HL-60/S4 treated with phorbol 12-myristate 13-acetate at 8.2 ng/mL for 4 days and 3 days (cell line): ENCODE data around the gene FGD3.

Experiments used
- in situ Hi-C: fragments of 300-500 bp; cut with MboI; formaldehyde crosslinking; loops from 2 replicates; pipeline ENCODE4 v1.15.0; 2022; ENCODE audit warnings: low sequenced_read_pairs

FGD3 gene

DNA sequence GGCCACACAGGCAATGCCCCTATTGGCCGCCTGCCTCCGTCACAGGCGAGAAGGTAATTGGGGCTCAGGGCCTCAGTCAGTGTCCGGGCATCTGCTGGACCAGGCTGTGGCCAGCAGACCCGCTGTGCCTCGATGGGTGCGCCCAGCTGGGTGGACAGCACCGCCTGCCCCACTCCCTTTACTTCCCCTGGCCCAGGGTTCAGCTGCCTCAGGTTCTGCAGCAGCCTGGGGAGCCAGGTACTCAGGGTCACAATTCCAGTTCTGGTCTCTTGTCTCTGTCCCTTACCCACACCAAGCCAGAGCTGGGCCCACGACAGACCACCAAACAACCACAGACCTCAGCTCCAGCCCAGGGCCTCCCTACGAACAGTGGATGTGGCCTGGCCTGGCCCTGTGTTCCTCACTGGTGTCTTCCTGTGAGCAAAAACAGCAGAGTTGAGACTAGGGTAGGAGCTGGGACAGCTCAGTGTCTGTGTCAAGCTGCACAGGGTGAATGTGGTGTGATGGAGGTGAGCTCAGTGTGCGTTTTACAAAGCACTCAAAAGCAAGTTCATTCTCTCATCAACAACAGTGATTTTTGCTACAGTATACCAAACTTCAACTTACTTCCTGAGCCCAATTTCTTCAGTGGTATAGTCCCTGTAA is 77.8 kb downstream of the FGD3 start:
- in situ Hi-C loops, result no loop called here

DNA sequence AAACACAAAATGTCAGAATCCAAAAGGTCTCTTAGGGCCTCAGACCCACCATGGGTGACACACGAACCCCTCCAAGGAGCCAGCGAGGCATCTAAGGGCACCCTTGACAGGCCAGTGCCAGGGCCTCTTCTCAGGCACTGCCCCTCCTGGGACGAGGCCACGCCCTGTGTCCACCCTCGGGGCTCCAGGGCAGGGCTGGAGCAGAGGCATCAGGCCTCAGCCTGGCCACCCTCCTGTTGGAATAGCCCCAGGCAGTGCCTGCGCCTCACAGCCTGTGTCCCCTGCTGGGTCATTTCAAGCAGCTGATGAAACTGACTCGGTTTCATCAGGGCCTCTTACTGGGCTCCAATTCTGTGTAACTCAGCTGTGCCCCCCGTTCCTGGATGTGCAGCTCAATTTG is 78.4 kb downstream of the FGD3 start:
- in situ Hi-C loops, result no loop called here

DNA sequence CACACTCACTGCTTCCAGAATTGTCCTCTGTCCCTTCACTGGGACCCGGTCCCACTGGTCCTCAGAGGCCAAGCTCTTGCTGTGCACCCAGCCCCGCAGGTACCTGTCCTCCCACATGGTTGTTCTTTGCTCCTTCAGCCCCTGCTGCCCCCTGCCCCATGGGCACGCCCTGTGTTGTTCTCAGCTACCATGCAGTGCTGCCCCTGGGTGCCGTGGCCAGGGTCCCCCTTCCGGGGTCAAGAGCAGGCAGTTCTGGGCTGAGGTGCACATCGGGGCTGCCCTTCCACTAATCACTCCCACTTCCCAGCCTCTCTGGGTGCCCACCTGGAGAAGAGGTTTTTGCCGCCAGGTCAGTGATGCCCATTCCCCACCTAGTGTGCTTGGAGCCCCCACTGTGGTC is 79.3 kb downstream of the FGD3 start:
- in situ Hi-C loops, result no loop called here

DNA sequence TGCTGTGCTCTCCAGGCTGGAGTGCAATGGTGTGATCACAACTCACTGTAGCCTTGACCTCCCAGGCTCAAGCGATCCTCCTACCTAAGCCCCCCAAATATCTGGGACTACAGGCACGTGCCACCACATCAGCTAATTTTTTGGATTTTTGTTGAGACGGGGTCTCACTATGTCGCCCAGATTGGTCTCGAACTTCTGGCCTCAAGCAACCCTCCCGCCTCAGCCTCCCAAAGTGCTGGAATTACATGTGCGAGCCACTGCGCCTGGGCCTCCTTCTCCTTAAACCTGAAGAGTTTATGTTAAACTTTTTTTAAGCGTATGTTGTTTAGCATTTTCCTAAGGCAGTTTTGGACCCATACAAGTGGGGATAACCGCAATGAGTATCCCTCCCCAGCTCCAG is 80.4 kb downstream of the FGD3 start:
- in situ Hi-C loops, result no loop called here

DNA sequence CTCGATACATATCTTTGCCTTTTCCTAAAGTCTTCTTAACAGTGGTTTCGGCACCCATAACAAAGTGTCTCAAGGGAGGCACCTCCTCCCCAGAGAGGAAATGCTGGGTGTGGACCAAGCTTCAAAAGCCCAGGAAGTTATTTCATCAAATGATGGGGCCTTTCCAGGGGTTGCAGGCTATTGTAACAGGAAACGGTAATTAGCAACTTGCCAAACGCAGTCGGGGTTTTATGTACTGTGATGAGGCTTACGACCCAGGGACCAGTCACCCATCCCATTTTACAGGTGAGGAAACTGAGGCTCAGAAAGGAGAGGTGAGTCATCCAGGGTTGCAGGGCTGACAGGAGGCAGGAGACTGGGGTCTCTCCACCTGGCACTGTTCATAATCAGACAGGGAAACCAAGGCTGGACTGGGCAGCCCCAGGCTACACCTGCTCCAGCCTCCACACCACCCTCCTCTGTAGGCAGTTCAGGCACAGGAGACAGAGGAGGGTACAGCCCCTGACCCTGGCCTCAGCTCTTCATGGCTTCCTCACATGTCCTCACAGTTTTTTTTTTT is 81.2 kb downstream of the FGD3 start:
- in situ Hi-C loops, result no loop called here

DNA sequence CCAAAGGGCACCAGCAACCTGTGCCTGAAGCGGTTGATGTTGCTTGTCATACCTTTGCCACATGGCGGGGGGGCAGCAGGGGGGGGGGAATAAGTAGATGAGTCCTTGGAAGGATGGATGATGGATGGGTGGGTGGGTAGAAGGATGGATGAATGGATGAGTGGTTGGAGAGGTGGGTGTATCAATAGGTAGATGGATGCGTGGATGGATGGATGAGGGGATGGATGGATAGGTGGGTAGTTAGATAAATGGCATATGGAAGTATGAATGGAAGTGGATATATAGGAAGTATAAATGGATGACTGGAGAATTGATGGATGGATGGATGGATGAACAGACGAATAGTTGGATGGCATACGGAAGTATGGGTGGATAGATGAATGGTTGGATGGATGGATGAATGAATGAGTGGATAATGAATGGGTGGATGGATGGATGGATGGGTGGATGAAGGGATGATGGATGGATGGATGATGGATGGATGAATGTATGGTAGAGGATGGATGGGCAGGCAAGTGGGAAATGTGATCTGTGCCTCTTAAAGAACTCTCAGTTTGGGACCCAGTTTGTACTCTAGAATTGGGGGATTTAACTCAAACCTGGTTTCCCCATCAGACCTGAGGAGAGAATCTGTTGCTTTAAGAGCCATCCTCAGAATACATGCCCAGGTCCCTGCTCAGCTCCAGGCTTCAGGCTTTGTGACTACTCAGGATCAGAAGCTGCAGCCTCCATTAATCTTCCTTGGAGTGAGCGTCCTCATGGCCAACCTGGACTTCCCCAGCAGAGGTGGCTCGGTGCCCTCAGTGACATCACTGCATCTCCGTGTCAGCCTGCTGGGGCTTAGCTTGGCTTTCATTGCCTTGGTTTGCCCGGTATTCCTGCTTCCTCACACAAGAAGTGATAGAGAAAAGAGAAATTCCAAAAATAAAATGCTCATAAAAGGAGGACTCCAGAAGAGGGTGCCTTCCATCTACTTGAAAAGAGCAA is 83.6 kb downstream of the FGD3 start:
- in situ Hi-C loops, result no loop called here

DNA sequence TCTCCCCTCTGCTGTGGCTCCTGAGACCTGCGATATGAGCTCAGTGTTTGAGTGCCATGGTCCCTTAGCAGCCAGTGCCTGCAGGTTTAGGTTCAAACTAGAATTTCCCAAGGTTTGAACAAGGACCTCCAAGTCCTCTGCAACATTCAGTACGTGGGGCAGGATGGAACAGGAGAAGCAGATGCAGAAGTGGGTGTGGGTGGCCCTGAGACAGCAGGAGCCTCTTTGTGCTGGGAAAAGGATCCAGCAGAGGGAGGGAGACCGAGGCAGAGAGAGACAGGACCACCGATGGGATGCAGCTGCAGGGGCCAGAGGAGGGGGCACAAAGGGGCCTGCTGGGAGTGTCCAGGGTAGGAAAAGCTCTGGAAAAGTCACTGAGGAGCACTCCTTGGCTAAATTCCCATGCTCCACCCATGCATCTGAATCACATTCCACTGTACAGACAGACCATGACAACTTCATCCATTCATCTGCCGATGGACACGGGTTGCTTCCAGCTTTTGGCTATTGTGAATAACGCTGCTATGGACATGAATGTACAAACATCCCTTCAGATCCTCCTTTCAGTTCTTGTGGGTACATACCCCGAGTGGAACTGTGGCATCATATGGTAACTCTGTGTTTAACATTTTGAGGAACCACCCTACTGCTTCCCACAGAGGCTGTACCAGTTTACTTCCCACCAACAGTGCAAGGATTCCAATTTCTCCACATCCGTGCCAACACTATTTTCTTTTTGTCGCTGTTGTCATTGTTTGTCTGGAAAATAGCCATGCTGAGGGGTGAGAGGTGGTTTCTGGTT is 84.5 kb downstream of the FGD3 start:
- in situ Hi-C loops, result no loop called here

DNA sequence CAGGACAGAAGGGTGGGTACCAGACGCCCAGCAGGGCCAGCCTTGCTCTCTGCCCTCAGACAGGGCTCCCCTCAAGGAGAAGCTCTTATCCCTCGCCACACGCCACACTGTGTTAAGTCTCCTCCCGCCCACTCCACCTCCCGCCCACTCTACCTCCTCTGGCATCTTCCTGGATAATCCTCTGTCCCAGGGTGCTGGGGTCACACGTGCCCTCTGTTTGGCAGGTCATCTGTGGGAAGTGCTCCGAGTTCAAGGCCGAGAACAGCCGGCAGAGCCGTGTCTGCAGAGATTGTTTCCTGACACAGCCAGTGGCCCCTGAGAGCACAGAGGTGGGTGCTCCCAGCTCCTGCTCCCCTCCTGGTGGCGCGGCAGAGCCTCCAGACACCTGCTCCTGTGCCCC is 85.2 kb downstream of the FGD3 start:
- in situ Hi-C loops, result no loop called here

DNA sequence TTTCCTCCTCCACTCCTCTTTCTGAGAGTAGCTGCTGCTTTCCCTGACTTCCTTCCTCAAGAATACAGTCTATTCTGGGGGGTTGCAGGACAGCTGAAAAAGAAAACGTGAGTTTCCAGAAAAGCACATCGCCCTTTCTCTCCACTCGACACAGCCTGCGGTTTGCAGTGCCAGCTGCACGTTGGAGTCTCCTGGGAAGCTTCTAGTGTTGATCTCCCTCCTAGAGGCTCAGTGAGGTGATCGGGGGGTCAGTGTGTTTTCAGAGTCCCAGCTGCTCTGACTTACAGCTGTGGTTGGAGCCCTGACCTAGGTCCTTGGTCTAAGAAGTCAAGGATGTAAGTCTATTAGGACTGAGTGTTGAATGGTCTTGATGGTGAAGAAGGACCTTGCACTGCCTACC is 86.2 kb downstream of the FGD3 start:
- in situ Hi-C loops, result no loop called here

DNA sequence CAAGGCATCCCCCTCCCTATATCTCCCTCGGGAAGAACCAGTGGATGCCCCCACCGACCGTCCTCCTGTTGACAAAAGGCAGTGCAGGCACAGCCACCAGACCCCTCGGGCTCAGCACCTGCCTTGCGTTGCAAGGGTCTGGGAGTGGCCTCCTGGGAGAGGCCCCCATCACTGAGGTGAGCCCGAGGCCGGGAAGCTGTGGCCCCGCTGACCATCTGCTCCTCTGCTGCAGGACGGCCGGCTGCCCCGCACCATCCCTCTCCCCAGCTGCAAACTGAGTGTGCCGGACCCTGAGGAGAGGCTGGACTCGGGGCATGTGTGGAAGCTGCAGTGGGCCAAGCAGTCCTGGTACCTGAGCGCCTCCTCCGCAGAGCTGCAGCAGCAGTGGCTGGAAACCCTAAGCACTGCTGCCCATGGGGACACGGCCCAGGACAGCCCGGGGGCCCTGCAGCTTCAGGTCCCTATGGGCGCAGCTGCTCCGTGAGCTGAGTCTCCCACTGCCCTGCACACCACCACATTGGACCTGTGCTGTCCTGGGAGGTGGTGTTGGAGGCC is 87.9 kb downstream of the FGD3 start:
- in situ Hi-C loops, result no loop called here

DNA sequence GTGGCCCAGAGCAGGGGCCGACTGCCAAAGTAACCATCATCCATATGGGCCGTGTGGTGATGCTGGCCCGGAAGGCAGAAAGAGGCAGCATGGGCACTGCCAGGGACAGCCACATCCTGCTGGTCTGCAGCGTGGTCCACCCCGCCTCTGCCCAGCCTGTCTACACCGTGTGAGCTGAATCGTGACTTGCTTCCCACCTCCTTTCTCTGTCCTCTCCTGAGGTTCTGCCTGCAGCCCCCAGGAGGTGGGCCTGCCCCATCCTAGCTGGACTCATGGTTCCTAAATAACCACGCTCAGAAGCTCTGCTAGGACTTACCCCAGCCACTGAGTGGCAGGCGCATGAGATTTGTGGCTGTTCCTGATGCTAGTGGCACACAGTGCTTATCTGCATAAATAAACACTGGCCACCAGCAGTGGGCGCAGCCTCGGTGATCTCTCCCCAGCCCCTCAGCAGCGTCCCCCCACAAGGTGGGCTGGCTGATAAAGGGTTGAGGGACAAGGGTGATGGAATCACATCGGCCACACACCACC is 88.6 kb downstream of the FGD3 start:
- in situ Hi-C loops, result no loop called here

DNA sequence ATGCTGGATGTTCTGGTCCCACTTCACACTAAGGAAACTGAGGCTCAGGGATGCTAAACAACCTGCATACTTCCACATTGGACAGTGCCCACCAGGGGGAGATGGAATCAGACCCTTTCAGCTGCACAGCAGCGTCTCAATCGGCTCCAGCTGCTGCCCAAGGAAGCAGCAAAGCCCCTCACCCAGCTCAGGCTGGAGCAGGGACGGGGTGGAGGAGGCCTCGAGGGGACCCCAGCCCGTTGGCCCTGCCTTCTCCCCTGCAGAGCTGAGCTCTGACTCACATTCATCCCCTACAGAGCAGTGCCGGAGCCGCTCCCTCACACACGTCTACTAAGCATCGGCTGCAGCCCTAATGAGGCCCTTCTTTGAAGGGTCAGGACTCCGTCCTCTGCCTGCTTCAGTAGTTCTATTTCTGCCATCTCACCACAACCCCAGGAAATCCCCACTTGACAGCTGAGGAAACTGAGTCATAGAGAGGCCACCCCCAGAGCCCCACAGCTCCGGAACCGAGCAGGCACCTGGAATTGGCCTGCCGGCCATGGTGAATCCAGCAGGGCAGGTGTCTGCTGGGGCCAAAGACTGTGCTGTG is 89.7 kb downstream of the FGD3 start:
- in situ Hi-C loops, result no loop called here

DNA sequence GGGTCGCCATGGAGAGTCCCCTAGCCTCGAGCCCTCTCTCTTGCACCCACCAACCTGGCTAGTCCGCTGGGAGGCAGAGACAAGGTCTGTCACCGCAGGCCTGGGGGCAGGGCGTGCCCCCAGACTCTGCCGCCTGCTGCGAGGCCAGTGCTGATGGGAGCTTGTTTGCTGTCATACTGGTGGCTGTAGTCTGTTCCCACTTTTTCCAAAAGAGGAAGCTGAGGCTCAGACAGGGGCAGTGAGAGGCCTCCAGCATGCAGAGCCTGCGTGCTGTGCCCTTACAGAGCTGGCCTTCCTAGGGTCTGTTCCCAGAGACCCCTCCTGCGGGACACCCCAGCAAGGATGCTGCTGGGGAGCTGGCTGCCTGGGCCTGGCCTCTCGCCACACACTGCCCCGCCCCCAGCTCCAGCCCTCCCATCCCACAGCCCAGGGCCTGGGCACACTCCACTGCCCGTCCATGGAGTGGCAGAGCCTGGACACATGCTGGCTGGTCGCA is 90.2 kb downstream of the FGD3 start:
- in situ Hi-C loops, result no loop called here

DNA sequence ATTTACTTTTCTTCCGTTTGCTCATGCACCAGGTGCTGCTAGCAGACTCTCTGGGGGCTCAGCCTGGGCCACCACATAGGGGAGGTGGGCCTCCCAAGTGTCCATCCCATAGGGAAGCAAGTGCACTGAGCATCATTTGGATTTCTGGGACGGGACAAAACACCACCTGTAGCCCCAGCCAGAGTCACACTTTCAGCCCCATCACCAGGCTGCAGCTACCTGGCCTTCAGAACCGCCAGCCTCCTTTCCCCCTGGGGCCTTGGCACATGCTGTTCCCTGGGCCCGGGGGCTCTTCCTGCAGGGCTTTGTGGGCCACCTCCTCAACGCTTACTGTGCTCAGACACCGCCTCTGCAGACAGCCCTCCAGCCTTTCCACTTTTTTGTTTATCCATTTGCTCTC is 91.6 kb downstream of the FGD3 start:
- in situ Hi-C loops, result no loop called here

DNA sequence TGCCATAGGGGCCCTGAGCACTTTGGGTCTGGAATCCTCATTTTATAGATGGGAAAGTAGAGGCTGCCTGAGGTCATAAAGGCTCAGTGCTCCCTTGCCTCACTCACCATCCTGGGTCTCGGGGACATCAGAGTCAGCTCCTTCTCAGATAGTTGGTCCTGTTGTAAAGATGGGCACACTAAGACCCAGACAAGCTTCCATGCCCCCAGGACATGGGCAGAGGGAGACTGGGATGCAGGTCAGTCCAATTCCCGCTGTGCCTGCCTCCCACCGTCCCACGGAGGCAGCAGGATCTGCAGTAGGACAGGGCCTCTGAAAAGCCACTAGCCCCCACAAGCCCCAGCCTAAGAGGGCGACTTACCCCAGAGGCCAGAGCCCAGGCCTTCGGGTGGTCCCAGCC is 92.1 kb downstream of the FGD3 start:
- in situ Hi-C loops, result no loop called here

DNA sequence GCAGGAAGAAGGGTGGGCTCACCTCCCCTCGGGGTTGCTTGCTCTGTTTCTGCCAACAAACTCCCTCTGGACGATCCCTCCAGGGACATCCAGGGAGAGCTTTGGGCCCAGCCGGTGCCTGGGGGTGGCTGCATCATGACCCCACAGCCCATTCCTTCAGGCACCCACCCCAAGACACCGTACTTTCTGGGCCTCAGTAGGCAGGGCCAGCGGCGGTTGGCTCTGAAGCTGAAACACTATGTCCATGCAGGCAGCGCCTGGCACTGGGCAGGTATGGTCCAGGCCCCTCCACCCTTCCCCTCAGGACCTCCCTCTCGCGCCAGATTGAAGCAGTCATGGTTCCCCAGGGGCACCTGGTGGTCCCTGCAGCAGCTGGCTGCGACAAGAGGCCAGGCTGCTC is 92.7 kb downstream of the FGD3 start:
- in situ Hi-C loops, result no loop called here

DNA sequence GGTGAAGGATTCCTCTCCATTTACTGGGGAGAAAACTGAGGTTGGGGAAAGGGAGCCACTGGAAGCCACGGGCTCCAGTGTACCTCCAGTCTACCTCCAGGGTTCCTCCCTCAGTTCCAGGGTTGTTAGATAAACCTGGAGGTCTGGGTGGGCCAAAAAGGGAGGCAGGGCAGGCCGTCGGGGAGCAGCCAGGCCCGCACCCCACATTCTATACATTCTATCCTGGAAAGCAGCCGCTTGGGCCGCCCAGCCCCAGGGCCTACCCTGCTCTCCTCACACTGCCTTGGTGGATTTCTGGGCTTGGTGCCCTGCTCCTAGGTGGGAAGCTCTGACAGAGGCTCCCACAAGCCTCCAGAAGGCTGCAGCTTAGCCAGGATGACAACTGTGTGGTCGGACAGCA is 93.1 kb downstream of the FGD3 start:
- in situ Hi-C loops, result no loop called here

DNA sequence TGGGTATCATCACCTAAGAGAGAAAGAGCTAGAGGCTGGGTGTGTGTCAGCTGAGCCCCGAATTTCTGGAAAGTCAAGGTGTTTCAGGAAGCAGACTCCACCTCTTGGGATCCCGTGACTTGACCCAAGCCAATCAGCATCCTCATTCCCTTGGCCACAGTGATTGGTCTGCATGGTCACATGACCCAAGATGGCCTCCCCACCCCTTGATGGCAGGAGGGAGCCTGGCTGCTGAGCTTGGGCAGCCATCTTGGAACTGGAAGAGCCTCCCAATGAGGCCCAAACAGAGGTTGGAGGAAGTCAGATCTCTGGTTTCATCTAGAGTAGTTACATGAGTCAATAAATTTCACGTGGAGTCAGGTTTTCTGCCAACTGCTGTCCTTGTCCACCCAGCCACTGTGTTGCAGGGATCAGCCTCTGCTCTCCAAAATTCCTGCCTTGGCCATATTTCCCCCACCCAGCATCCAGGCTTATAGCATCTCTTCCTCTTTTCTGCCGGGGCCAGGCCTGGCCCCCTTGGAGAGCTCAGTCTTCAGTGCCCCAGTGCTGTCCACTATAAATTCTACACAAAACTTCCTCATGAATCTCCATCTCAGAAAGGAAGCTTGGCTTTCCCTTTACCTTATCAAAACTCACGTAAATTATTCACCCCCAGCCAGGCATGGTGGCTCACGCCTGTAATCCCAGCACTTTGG is 93.9 kb downstream of the FGD3 start:
- in situ Hi-C loops, result no loop called here

DNA sequence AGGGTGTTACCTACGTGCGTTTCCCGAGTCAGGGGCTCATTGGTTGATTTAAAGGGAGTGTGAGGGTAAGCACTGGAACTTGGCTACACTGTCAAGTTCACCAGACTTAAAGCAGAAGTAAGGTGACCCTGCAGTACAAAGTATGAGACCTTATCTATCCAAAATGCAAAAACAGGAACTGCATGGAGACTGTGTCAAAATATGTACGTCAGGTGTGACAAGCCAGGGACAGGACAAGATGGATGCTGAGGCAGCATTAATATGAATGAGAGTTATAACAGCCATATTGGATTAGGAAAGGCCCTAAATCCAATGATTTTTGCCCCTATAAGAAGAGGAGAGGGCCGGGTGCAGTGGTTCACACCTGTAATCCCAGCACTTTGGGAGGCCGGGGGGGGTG is 95.8 kb downstream of the FGD3 start:
- in situ Hi-C loops, result no loop called here

DNA sequence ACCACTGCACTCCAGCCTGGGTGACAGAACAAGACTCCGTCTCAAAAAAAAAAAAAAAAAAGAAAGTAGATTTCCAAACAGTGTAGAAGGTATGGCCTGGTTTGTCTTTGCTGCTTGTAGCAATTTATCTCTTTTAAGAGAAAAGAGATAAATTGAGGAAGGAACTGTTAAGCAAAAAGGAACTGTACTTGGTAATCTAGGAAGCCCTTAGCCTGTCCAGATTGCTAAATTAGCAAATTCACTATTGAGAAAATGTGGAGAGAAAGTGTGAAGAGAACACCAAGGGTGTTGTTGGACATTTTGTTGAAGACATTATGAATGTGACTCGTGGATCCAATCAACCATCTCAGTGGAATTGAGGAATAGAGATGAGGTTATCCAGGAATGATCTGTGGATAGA is 98.2 kb downstream of the FGD3 start:
- in situ Hi-C loops, result no loop called here
